CD1c-positive myeloid dendritic cell (primary cell): ENCODE data around the gene KIDINS220.

Source experiments
- DNase-seq: peaks from one replicate; pipeline ENCODE4 v3.0.0-alpha.2; 2016; ENCODE audit errors: extremely low spot score

Gene KIDINS220

DNA sequence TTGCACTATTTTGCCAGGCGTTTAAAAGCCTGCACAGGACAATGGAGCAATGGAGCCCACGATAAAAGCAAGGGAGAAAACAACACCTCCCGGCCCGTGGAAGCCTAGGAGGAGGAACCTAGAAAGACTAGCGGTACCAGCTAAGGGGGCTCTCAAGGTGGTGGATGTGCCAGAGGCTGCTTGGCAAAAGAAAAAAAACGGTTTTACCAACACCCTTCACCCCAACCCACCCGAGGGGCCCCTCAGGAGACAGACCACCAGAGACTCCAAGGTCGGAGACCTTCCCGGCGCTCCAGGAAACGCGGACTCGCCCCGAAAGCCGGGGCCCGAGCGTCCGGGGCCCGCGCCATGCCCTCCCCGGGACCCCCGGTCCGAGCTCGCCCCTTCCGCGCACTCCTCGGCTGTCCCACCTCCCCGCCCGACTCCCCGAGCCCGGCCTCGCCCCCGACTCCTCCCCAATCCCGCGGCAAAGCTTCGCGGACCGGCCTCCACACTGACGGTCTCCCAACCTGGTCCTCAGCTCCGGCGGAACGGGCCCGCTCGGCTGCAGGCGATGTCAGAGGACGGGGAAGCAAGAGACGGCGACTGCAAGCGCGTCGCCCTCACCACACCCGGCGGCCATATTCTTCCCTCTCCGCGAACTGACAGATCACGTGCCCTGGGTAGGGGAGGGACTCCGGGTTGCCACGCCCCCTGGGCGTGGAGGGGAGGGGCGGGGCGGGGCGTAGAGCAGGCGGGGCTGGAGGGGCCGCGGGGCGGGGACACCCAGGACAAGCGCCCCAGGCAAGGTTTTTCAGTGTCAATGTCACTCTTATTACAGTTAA lies at the start of gene KIDINS220:
KIDINS220 (minus strand) TSS at position 643 of the 824 bp plus-strand sequence. CDS start 10,520 bp downstream, outside the sequence.
- DNase-seq: peak; percentile 94

GRCh38 chr2:8886876-8887275 lies 49.5 kb upstream of the KIDINS220 start:
- DNase-seq: no peak

- no peak for DNase-seq
Measured at GRCh38 chr2:8886202-8886518, 48.7 kb upstream of the KIDINS220 start.

DNA sequence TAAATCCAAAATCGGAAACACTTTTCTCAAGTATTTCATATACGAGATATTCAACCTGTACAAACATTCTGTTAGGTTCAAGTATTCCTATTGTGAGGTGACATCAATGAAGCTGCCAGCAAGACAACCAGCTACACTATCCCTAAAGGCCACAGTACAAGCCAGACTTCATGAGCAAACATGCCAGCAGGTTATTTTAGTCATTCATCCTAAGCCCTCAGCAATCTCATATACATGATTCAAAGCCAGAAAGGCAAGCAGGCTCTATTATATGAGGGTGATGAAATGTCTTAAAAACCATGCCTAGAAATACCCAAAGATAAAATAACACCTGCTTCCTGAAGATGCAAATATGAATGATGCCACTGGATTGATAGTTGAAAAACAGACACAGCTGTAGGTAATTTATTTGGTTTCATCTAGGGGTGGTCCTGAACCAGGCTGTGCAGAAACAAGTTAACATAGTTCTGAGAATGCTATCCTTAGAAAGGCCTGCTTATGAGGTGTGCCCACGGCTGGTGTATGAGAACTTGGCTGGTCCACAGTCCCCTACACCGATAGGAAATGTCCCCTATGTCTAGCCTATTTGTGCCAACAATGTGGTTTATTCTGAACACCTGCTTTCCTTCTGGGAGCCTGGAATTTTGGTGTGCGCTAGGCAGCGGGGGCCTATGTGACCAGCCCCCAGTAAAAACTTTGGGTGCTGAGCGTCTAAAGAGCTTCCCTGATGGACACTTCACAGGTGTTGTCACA lies 48.2 kb upstream of the KIDINS220 start:
- no peak for DNase-seq

GRCh38 chr2:8884812-8885211 lies 47.4 kb upstream of the KIDINS220 start:
- no peak for DNase-seq

GRCh38 chr2:8882094-8882493 lies 44.7 kb upstream of the KIDINS220 start:
- peak; percentile 20 for DNase-seq

DNA sequence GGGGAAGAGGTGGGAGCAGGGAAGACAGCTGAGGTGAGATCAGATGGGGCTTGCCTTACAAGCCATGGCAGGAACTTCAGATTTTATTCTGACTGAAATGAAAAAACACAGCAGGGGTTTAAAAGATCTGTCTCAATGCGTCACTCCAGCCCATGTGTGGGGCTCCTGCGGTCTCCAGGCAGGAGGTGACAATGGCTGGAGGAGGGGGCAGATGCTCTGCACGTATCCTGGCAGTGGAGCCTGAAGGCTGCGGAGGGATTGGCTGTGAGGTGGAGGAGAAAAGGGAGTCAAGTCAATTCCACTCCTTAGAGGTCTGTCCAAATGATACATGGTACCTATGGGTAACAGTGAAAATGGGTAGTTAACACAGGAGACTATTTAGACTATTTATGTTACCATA lies 40.5 kb upstream of the KIDINS220 start:
- DNase-seq: no peak

- DNase-seq: no peak
Measured at GRCh38 chr2:8877332-8877731, 39.9 kb upstream of the KIDINS220 start.

GRCh38 chr2:8876628-8877027 lies 39.2 kb upstream of the KIDINS220 start:
- no peak for DNase-seq

- DNase-seq: peak; percentile 45
Measured at GRCh38 chr2:8872821-8873432, 35.5 kb upstream of the KIDINS220 start.

DNA sequence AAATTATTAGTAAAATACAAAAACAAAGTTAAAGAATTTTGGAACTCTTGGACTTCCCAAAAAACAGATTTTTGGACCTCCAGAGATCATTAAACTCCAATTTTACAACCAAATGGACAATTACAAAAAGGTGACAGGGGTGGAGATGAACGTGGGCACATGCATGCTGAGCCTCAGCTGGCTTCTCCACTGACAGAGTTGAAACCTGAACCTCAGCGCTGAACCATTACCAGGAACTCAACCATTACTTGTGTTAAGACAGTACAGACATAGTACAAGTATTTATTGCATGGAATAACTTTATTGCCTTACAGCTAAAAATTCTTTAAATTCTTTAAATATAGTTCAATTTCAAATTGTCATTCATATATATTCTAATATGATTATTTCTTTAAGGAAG lies 33.0 kb upstream of the KIDINS220 start:
- DNase-seq: no peak

DNA sequence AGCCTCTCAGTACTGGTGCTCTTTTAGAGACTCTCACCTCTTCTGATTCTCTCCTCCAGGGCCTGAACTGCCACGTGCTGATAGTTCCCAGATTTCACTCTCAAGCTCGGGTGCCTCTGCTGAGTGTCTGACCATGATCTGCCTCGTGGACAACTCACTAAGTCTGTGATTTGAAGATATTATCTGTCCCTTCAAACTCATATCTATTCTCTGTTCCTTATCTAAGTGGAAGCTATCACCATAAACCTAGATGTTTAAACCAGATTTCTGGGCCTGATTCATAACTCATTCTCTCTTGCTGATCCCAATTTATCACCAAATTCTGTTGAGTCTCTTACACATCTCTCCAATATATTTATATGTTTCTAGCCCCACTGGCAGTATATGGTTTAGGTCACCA lies 29.9 kb upstream of the KIDINS220 start:
- DNase-seq: no peak

- no peak for DNase-seq
Measured at GRCh38 chr2:8863331-8863953, 26.0 kb upstream of the KIDINS220 start.

GRCh38 chr2:8862230-8862629 lies 24.8 kb upstream of the KIDINS220 start:
- no peak for DNase-seq

- DNase-seq: no peak
Measured at GRCh38 chr2:8861797-8862196, 24.4 kb upstream of the KIDINS220 start.

GRCh38 chr2:8860239-8860638 lies 22.8 kb upstream of the KIDINS220 start:
- DNase-seq: no peak

- DNase-seq: no peak
Measured at GRCh38 chr2:8858910-8859309, 21.5 kb upstream of the KIDINS220 start.

DNA sequence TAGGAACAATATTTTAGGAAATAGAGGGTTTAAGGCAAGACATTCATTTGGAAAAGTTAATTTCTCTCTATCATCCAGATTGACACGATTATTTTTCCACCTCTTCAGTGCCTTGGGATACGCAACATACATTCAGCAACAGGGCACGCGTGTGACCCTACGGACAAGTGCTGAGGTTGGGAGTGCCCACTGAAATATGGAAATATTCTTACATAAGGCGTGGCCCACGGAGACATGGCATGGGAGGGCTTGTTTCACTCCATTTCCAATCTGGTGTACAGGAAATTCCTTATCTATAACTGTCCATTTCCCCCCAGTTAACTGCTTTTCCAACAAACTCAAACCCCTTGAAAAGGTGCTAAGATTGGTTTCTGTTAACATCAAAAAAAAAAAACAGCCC lies 20.9 kb upstream of the KIDINS220 start:
- no peak for DNase-seq

DNA sequence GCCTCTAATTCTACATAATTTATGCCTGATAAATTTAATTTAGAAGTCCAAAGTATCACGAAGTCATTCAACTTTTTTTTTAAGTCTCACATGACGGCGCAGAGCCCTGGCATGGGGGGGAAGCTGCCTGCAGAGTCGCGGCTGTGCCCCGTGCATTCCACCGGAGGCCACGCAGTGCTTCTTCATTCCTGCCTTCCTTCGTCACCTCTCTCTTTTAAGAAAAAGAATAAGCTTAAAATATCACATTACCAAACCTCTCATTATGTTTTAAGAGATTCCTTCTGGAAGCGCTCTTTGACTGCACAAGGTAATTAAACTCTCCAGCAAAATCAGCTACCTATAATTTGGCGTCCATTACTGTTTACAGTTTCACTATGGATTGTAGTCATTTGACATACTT lies 20.3 kb upstream of the KIDINS220 start:
- DNase-seq: no peak

- no peak for DNase-seq
Measured at GRCh38 chr2:8856176-8856575, 18.8 kb upstream of the KIDINS220 start.

DNA sequence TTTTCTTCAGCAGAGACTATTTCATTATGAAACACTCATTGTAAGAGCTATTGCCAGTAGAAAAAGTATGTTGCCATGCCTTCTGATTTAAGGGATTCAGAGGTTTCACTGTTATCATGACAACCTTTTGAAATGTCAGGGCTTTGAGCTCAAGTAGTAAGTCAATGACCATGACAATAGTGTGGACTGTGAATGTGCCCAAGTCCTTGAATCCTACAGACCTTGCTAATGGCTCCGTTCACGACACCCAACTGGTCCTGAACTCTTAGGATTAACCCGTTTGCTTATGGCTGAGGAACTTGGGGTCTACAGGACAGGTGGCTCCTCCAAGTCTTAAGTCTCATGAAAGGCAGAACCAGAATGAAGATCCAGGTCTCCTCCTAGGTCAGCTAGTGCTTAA lies 17.6 kb upstream of the KIDINS220 start:
- DNase-seq: no peak

GRCh38 chr2:8853426-8853825 lies 16.0 kb upstream of the KIDINS220 start:
- no peak for DNase-seq
